SK-N-SH (cell line): ENCODE measurements around the gene FXR1. TPM values are rescaled to one million over a fixed set of nuclear protein-coding genes. Genes with fewer than 3 reads are reported as not detected.

Experiments used
- CTCF ChIA-PET: fragments of 300-600, 350-600 bp; formaldehyde crosslinking; extraction: SDS; loops from one replicate; lab custom pipeline; 2021; lab: Yijun Ruan, JAX
- POLR2A ChIA-PET: fragments of 350-600 bp; sonication (Branson Sonifier 250); formaldehyde crosslinking; extraction: SDS; loops from one replicate; lab custom pipeline; 2020; ENCODE audit warnings: antibody characterized with exemption, inconsistent platforms; lab: Yijun Ruan, JAX
- DNase-seq: peaks from one replicate; pipeline ENCODE4 v3.0.0; 2012
- H2AFZ ChIP-seq: fragments of 200-600 bp; sonication (generic); 2 replicates; pipeline ENCODE4 v1.8.1; 2016; ENCODE audit warnings: antibody characterized with exemption, mild to moderate bottlenecking, low read depth
- H3F3A ChIP-seq: fragments of 200-600 bp; sonication (generic); replicated peaks from 2 replicates; pipeline ENCODE3; 2016; ENCODE audit warnings: antibody characterized with exemption, mild to moderate bottlenecking; ENCODE audit not compliant: insufficient read depth
- H3K27ac ChIP-seq, 2 experiments: fragments of 200-500 bp in 1 of 2; fragments of 200-600 bp in 1 of 2; sonication (Bioruptor generic) in 1 of 2; sonication (generic), shearing (Covaris generic) in 1 of 2; 2 replicates each; pipeline versions ENCODE4 v1.5.1 to v1.6.1; 2014 to 2016; ENCODE audit warnings: low read depth in 2 of 2, inconsistent platforms in 1 of 2, low read length in 1 of 2, mild to moderate bottlenecking in 1 of 2, mixed read lengths in 1 of 2
- H3K27me3 ChIP-seq: fragments of 200-600 bp; sonication (generic), shearing (Covaris generic); 2 replicates; pipeline ENCODE4 v1.6.1; 2016; ENCODE audit warnings: mixed run types; ENCODE audit not compliant: insufficient read depth
- H3K36me3 ChIP-seq, 2 experiments: fragments of 200-500 bp in 1 of 2; fragments of 200-600 bp in 1 of 2; sonication (Bioruptor generic) in 1 of 2; sonication (generic) in 1 of 2; replicated peaks in 1 of 2; 2 replicates each; pipeline versions ENCODE3 to v1.5.1; 2014 to 2016; ENCODE audit warnings: low read length in 1 of 2, mild to moderate bottlenecking in 1 of 2; ENCODE audit not compliant: insufficient read depth in 2 of 2, control insufficient read depth in 1 of 2
- H3K4me1 ChIP-seq, 2 experiments: fragments of 200-500 bp in 1 of 2; fragments of 200-600 bp in 1 of 2; sonication (Bioruptor generic) in 1 of 2; sonication (generic), shearing (Covaris generic) in 1 of 2; 2 replicates each; pipeline versions ENCODE4 v1.5.1 to v1.6.1; 2014 to 2016; ENCODE audit warnings: low read depth in 1 of 2, low read length in 1 of 2, mixed run types in 1 of 2; ENCODE audit not compliant: insufficient read depth in 2 of 2, control insufficient read depth in 1 of 2
- H3K4me2 ChIP-seq: fragments of 200-600 bp; sonication (generic), shearing (Covaris generic); 2 replicates; pipeline ENCODE4 v1.6.1; 2017; ENCODE audit warnings: mixed run types
- H3K4me3 ChIP-seq, 2 experiments: fragments of 200-500 bp in 1 of 2; fragments of 200-600 bp in 1 of 2; sonication (Bioruptor generic) in 1 of 2; sonication (generic), shearing (Covaris generic) in 1 of 2; 2 replicates each; pipeline versions ENCODE4 v1.5.1 to v1.8.1; 2014 to 2016; ENCODE audit warnings: low read depth in 2 of 2, inconsistent platforms in 1 of 2, low read length in 1 of 2, mild to moderate bottlenecking in 1 of 2, mixed read lengths in 1 of 2, moderate library complexity in 1 of 2
- H3K79me2 ChIP-seq: fragments of 200-600 bp; sonication (generic); 2 replicates; pipeline ENCODE4 v1.8.1; 2017; ENCODE audit warnings: mild to moderate bottlenecking; ENCODE audit not compliant: insufficient read depth
- H3K9ac ChIP-seq: fragments of 200-600 bp; sonication (generic); 2 replicates; pipeline ENCODE4 v1.6.1; 2017; ENCODE audit warnings: mixed run types
- H3K9me2 ChIP-seq: fragments of 200-600 bp; sonication (generic); 2 replicates; pipeline ENCODE4 v1.6.1; 2017; ENCODE audit warnings: mixed run types
- H3K9me3 ChIP-seq: fragments of 200-600 bp; sonication (generic); 2 replicates; pipeline ENCODE4 v1.6.1; 2017; ENCODE audit warnings: mixed run types, mild to moderate bottlenecking, moderate library complexity
- H4K20me1 ChIP-seq: fragments of 200-600 bp; sonication (generic); 2 replicates; pipeline ENCODE4 v1.6.1; 2017; ENCODE audit warnings: mild to moderate bottlenecking, mixed run types; ENCODE audit not compliant: insufficient read depth
- CHD2 ChIP-seq: fragments of 150-350 bp; IDR thresholded peaks from 2 replicates; pipeline ENCODE4 v1.6.1; 2018; ENCODE audit warnings: low read length; ENCODE audit not compliant: partially characterized antibody
- FOSL2 ChIP-seq: IDR thresholded peaks from 2 replicates; pipeline ENCODE4 v1.4.0; 2012; ENCODE audit warnings: low read depth, mild to moderate bottlenecking, moderate library complexity, borderline replicate concordance
- GATA2 ChIP-seq: sonication (generic); formaldehyde crosslinking; IDR thresholded peaks from 2 replicates; pipeline ENCODE4 v1.5.0; 2020; ENCODE audit warnings: mild to moderate bottlenecking, missing genetic modification reagents
- MAX ChIP-seq: IDR thresholded peaks from 2 replicates; pipeline ENCODE4 v1.4.0; 2012; ENCODE audit warnings: low read depth
- MEF2A ChIP-seq: IDR thresholded peaks from 2 replicates; pipeline ENCODE4 v1.4.0; 2012; ENCODE audit warnings: low read depth, borderline replicate concordance
- MXI1 ChIP-seq: IDR thresholded peaks from 2 replicates; pipeline ENCODE4 v1.6.1; 2012; ENCODE audit warnings: mild to moderate bottlenecking, low read depth, low read length, improper control_type of control experiment
- RAD21 ChIP-seq: IDR thresholded peaks from 2 replicates; pipeline ENCODE4 v1.6.1; 2012; ENCODE audit warnings: mild to moderate bottlenecking, low read length
- RCOR1 ChIP-seq: fragments of 150-350 bp; IDR thresholded peaks from 2 replicates; pipeline ENCODE4 v1.6.1; 2017; ENCODE audit warnings: antibody characterized with exemption, low read length
- RFX5 ChIP-seq: IDR thresholded peaks from 2 replicates; pipeline ENCODE4 v1.6.1; 2012; ENCODE audit warnings: mild to moderate bottlenecking, improper control_type of control experiment, low read length
- RXRA ChIP-seq: IDR thresholded peaks from 2 replicates; pipeline ENCODE4 v1.4.0; 2012; ENCODE audit warnings: low read depth, mild to moderate bottlenecking, borderline replicate concordance
- SIN3A ChIP-seq: IDR thresholded peaks from 2 replicates; pipeline ENCODE4 v1.6.1; 2012; ENCODE audit warnings: low read depth, mild to moderate bottlenecking, low read length, moderate library complexity, borderline replicate concordance
- TCF12 ChIP-seq: IDR thresholded peaks from 2 replicates; pipeline ENCODE4 v1.4.0; 2012
- USF2 ChIP-seq: fragments of 150-350 bp; IDR thresholded peaks from 2 replicates; pipeline ENCODE4 v1.6.1; 2017; ENCODE audit warnings: antibody characterized with exemption, low read length, low read depth, borderline replicate concordance
- YY1 ChIP-seq: IDR thresholded peaks from 2 replicates; pipeline ENCODE4 v1.4.0; 2012; ENCODE audit warnings: low read depth, mild to moderate bottlenecking
- WGBS: methylation state at CpG from one replicate; pipeline ENCODE4 v1.1.6; 2017; ENCODE audit warnings: low lambda C conversion rate; 5-methylcytosine and 5-hydroxymethylcytosine counted together
- polyA plus RNA-seq, 3 experiments: library from polyadenylated mRNA; depleted of rRNA; stranded (reverse); fragments of >200 nt; gene quantifications; 2 replicates each; pipeline ENCODE4 v1.2.3, GENCODE V29; 2012
- TF ChIP-seq, protein P1 (sequence below): fragments of 200-600 bp; sonication (generic); IDR thresholded peaks from 2 replicates; pipeline ENCODE4 v1.6.1; 2017; ENCODE audit warnings: antibody characterized with exemption, mild to moderate bottlenecking, moderate library complexity

FXR1 gene
- polyA plus RNA-seq, 1 of the 3 experiments (the other 2 are of a cell fraction), result 114 TPM

DNA sequence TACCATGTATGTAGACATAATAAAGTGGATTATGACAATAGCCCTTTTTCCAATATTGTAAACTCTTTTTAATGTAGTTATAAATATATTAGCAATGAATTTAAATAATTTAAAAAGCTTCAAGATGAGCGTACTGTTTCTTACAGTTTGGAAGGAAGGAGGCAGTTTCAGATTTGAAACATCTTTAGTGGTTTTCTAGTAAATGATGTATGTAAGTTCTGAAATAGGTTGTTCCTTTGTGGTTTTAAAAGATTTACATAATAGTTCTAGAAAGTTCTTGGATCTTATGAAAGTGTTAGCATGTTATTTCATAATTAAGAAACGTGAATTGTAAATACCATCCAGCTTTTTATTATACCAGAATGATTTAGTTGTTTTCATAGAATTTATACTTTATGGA, 61.1 kb downstream of the FXR1 start (continued):
- no peak for TF ChIP-seq USF2
- no peak for TF ChIP-seq TCF12
- TF ChIP-seq RAD21, result no peak
- no peak for TF ChIP-seq FOSL2

GRCh38 chr3:180974286-180974685, 61.8 kb downstream of the FXR1 start:
- TF ChIP-seq GATA2 (CRISPR knock-in tag) (no peak), CHD2 (no peak), MEF2A (no peak), YY1 (no peak), MAX (no peak), RCOR1 (no peak)
- WGBS, result 96% methylated on average over 5 of the region's 6 CpGs

DNA sequence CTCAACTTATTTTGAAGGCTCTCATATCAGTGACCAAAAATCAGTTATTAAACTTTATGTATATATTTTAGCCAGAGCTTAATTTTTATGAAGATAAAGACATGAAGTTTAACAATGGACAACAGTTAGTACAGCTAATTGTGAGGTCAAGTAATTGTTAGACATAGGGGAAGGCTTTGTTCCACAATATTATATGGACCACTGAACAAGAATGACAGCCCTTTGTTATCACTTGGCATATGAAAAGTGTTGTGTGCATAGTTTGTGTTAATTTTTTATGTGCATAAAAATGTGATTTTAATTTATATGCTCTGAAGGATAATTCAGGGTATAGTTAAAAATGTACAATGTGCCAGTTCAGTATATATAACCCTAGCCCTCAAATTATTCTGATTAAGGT, 65.0 kb downstream of the FXR1 start:
- POLR2A ChIA-PET, result no interaction called here
- Histone ChIP-seq H3K4me2 (no peak overlapping the region), H3K9me2 (no peaks in the 10 kb centered on the region), H3K4me3 (no peak overlapping the region), H3K27me3 (no peaks in the 10 kb centered on the region), H4K20me1 (no peaks in the 10 kb centered on the region), H2AFZ (no peak overlapping the region), H3K27ac (no peak overlapping the region), H3K9ac (no peak overlapping the region), H3K79me2 (no peaks in the 10 kb centered on the region), H3K36me3 (peaks cover 70 to 84% of the 10 kb centered on the region in 2 experiments), H3F3A (peaks cover 10% of the 10 kb centered on the region), H3K9me3 (no peaks in the 10 kb centered on the region), H3K4me1 (no peaks in the 10 kb centered on the region)
- CTCF ChIA-PET, result no interaction called here
- no peak for DNase-seq
- TF ChIP-seq SIN3A (no peak), RFX5 (no peak), RXRA (no peak), MEF2A (no peak), FOSL2 (no peak), MXI1 (no peak)
- TF ChIP-seq, protein P1, sequence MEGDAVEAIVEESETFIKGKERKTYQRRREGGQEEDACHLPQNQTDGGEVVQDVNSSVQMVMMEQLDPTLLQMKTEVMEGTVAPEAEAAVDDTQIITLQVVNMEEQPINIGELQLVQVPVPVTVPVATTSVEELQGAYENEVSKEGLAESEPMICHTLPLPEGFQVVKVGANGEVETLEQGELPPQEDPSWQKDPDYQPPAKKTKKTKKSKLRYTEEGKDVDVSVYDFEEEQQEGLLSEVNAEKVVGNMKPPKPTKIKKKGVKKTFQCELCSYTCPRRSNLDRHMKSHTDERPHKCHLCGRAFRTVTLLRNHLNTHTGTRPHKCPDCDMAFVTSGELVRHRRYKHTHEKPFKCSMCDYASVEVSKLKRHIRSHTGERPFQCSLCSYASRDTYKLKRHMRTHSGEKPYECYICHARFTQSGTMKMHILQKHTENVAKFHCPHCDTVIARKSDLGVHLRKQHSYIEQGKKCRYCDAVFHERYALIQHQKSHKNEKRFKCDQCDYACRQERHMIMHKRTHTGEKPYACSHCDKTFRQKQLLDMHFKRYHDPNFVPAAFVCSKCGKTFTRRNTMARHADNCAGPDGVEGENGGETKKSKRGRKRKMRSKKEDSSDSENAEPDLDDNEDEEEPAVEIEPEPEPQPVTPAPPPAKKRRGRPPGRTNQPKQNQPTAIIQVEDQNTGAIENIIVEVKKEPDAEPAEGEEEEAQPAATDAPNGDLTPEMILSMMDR, result no peak

More at GRCh38 chr3:180974286-180974685, 61.8 kb downstream of the FXR1 start:
- Histone ChIP-seq H4K20me1 (no peaks in the 10 kb centered on the region), H3K9me2 (no peaks in the 10 kb centered on the region), H3K79me2 (peaks cover 9% of the 10 kb centered on the region), H3K9ac (no peak overlapping the region), H3K27me3 (no peaks in the 10 kb centered on the region), H3K9me3 (no peaks in the 10 kb centered on the region), H3F3A (peaks cover 10% of the 10 kb centered on the region), H3K4me2 (no peak overlapping the region), H3K4me3 (no peak overlapping the region), H3K36me3 (peaks cover 78 to 84% of the 10 kb centered on the region in 2 experiments), H3K27ac (no peak overlapping the region), H2AFZ (no peak overlapping the region), H3K4me1 (no peaks in the 10 kb centered on the region)
- ChIA-PET POLR2A (no interaction called here), CTCF (no interaction called here)
- no peak for DNase-seq
